Ecto neural progenitor cell (in vitro differentiated cells): ENCODE results near the gene CHST13.

Experiments used
- DNase-seq: peaks from one replicate; pipeline ENCODE4 v3.0.0-alpha.2; 2018; ENCODE audit warnings: low spot score

The CHST13 gene

DNA sequence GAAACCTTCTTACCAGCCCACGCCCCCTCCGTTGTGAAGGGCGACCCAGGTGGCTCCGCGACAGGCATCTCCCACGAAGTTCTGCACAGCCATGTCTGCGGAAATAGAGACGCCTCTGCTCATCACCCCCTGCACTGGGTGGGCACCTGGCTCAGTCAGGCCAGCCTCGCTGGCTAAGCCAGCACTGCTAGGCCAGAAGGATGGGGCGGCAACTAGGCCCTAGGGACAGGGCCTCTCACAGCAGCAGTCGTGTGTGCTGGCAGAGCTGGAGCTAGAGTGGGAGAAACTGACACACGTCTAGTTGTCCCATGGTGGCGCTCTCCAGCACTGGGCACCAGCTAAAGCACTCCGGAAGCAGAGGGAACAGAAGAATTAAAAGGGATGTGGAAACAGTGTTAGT lies 35.8 kb upstream of the CHST13 start:
- DNase-seq, result no peak

DNA sequence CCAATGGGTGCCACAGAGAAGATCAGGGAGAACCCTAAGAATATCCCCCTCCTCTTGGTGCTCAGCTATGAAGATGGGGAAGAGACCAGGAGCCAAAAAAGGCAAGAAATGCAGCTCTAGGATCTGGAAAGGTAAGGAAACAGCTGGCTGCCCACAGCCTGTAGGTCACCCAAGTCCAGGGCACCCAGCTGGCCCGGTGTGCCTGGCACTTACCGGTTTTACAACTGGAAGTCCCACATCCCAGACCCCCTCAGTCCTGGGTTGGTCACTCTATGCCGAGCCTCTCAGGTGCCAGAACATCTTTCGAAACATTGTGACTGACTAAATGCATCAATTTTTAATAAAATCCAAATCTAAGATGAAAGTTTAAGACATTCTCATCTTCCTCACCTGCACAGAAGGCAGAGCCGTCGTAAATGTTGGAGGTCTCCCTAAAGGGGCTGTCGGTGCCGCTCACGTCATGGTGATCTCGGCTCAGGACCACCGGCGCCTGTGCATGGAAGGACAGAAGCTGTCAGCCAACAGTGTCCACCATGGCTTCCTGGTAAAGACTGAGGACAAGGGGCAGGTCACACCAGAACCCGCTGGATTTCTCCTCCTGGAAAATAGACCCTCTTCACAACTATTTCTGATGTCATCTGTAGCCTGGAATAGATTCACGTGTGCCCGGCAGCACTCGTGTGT lies 34.9 kb upstream of the CHST13 start:
- no peak for DNase-seq

DNA sequence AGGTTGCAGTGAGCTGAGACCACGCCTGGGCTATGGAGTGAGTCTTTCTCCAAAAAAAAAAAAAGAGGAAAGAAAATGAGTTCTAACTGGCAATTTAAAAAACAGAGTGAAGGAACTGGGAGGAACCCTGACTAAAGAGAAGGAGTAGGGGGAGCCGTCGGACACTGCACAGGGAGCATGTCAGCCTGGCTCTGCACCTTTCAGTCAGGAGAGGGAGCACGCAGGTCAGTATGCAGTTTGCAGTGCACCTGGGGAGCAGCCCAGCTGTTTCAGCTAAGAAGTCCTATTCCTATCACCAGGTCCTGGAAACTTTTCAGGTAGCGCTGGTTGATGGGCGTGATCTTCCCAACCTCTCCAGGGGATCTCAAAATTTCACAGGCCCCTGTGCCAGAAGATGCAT lies 33.3 kb upstream of the CHST13 start:
- DNase-seq, result no peak

DNA sequence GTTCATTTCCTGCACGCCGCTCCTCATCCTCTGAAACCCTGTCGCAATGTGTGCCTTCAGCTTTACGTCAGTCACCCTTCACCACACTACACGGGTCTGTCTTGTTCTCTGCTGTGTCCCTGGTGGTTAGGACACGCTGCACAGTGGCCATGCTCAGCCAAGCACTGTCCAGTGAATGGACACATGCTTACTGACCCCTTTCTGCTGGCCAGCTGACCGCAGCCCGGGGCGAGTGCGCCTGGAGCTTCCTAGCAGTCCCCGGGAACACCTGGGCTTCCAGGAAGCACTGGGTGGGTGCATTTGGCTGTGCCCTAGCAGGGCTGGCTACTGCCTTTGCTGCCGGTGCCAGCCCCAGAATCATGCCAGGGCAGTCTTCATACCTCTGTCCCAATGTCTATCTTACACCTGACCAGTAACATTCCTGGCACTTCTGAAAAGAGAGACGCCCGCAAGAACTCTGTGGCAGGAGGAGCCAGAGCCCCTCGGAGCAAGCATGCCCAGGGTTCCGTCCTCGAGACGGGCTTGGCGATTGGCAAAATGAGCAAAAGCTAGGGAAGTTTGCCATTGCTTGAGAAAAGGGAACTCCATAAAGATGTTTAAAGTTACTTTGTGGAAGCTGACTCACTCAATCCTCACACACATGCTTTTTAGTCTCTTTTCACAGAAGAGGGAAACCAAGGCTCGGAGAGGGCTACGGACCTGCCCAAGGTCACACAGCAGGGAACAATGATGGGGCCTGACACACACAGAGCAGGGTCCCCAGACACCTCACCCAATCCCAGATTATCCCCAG lies 32.5 kb upstream of the CHST13 start:
- DNase-seq, result no peak

DNA sequence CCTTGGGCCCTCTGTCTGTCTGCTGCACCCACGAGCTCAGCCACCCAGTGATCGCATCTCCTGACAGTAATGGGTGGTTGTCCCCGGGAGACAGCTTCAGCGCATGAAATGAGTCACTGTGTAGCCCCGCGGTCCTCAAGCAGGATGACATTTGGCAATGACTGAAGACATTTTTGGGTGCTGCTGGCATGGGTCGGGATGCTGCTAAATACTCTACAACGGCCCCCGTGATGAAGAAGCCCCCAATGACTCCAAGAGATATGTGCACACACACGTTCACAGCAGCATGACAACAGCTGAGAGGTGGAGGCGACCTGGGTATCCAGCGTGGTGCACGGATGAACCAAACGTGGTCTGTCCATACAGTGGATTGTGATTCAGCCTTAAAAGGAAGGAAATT lies 30.9 kb upstream of the CHST13 start:
- no peak for DNase-seq

DNA sequence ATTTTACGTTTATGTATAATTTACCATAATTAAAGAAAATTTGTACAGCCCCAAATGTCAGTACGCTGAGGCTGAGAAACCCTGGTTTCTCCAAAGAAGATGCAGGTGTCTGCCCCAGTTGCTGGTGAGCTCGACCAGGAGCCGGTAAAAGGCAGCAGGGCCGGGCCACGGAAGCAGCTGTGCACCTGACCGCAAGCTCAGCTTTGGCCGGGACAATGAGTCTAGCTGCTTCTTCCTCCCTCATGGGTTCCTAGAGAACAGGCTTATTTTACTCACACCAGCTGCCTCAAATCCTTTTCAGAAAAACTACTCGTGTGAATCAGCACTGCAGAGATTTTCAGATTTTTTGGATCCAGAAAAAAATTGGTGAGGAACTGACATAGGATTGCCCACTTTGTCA lies 30.2 kb upstream of the CHST13 start:
- DNase-seq, result no peak

DNA sequence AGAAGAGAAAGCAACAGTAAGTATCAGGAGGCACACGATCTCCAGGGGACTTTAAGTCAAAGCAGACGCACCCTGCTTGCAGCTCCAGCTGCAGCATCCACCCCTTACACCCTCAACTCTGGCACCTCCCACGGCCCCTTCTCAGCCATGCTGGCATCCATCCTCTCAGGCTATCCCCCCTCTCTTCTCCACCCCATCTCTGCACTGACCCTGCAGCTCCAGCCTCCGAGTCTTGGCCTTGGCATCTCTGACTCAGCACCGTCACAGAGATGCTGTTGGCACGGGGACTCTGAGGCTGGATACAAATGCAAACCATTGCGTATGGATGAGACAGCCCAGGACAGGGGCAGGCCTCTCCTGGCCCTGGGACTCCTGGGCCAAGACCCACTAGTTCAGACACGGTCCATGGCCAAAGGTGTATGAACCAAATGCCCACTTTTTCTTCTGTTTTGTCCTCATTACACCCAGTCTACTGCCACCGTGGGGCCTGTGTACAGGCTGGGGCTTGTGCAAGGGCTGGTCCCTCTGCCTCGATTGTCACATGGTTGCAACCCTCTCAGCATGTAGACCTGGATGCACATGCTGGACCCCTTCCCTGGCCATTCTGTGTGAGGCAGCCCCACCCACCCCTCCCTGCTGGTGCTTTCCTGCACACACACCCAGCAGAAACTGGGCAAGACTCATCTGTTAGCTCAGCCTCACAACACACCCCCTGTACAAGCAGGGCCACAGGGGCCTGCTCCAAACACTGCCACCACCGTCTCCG lies 29.6 kb upstream of the CHST13 start:
- DNase-seq, result no peak

DNA sequence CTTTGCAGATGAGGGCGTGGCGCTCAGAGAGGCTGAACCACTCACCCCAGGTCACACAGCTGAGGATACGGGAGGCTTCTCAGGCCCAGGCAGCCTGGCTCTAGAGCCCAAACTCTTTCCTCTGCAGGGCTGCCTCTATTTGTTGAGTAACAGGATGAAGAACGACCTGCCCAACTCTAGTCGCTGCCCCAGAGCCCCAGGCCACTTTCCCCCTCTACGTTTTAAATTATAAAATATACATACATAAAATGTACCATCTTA lies 29.1 kb upstream of the CHST13 start:
- DNase-seq, result no peak

DNA sequence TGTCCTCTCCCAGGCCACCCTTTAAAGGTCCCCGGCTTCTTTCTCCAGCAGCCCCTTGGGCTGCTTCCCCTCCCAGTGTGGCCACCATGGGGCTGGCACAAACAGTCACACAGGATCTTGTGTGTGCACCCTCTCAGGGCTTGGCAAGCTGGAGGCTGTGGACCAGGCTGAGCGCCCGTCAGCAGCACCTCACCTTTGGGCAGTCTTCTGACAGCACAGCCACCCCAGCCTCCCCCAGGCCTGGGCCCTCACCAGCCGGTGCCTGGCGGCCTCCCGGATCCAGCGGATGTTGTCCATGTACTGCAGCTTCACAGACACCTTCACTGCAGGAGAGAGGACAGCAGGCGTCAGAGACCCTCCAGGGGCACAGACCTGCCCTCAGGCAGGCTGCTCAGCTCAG lies 28.2 kb upstream of the CHST13 start:
- no peak for DNase-seq

DNA sequence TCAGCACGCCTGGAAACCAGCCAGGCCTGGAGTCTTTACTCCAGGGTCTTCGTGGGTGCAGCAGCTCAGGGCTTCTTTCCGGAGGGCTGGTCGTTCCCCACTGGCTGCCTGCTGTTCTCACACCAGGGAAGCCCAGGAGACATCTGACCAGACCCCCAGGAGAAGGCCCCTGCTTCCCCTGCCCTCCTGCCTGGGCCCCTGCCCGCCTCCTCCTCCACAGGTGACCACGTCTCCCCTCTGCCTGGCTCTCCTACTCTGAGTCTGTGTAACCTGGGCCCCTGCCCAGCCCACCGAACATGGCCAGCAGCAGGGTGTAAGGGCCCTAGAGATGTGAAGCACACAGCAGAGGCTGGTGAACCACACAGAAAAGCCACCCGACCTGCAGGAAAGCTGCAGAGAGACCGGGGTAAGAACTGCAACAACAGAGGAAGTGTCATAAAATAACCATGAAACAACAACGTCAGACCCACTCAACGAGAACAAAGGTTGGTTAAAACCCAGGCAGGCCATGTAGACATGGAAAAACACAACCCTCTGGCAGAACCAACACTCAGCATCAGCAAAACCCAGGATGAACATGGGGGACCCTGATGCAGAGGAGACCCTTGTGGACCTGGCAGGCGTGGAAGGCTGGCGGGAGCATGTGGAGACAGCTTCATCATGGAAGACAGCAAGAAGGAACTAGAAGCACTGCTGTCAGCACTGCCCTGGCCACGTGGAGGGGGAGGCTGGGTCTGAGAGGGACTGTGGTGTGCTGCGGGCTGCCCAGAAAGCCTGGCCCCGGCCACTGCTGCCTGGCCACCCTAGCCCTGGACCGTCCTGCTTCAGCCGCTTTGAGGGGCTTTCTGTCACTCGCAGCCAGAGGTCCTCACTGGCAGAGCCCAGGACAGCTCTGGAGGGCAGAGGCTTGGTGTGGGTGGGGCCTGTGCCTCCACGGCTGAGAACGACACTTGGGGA lies 26.8 kb upstream of the CHST13 start:
- no peak for DNase-seq

DNA sequence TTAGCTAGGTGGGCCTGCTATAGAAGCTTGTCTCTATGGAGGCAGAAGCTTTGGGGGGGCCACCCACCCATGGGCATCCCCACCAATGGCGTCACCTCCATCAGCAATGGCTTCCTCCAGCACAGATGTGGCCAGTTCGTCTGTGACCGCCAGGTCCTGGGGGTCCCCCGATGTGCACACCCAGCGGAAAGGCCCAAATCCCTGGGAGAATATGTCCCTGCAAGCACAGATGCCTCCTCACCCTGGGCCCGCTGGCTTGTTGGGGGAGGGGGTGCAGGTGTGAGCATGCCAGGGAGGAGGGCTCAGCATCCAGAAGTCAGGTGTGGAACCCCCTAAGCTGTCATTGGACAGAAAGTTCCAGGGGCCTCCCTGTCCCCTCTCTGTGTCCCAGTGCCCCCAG lies 26.0 kb upstream of the CHST13 start:
- DNase-seq, result no peak

DNA sequence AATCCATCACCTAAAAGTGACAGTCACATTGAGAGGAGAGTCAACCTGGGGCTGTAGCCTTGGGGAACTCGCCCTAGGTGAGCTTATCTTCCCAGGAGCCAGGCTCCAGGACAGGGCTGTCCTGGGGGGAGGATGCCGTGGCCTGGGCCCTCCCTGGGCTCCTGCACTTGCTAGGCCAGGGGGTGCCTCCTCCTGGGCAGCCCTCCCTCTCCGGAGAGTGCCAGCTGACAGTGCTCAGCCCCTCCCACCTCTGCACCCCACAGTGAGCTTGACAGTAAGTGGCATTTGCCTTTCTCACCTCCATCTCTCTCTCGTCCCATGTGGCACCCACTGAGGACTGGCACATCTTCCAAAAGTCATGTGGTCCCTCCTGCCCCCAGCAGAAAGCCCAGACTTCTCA lies 25.5 kb upstream of the CHST13 start:
- DNase-seq, result no peak

DNA sequence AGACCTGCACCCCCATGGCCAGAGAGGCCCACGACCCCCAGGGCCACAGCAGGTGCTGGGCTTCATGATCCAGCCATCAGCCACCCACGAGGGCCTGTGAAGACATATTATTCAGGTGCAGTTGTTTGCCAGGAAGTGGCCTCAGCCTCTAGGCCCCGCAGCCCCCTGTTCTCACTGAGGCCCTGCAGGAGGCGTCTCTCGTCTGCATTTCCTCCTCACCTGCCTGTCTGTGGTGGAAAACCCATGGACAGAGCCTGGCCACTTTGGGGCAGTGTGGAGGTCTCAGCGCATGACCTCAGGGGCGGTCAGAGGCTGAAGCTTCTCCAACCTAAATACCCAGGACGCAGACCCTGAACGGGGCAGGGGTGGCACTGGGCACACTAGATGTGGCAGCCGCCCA lies 25.0 kb upstream of the CHST13 start:
- DNase-seq, result no peak

DNA sequence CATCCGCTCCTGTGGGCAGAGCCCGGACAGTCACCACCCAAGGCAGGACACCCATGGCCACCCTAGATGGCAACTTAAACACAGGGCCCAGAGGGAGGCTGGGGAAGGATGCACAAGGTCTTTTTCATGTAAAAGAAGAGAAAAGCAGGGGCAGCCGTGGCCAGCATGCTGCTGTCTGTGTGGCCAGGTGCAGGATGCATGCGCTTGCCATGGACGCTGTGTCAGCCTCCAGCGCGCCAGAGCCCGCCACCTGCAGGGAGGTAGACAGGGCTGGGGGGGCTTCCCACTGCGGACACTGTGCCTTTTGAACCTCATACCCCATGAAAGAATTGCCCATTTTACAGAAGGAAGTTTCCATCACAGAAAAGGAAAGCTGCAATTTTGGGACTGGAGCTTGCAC lies 24.6 kb upstream of the CHST13 start:
- no peak for DNase-seq

DNA sequence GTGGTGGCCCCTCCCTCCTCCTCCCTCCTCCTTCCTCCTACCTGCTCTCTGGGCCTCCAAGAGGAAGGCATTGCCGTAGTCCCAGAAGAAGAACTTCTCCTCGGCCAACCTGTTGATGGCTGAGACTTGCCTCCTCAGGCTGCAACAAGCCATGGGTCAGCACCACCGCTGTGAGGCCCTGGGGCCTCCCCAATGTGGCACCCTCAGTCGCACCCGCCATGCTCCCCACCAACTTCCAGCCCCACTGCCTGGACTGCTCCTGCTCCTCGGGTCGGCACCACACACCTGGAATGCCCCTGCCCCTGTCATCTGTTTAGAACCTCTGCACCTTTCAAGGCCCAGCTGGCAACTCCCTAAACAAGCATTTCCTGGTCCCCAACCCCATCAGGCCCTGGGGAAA lies 23.9 kb upstream of the CHST13 start:
- DNase-seq, result no peak

DNA sequence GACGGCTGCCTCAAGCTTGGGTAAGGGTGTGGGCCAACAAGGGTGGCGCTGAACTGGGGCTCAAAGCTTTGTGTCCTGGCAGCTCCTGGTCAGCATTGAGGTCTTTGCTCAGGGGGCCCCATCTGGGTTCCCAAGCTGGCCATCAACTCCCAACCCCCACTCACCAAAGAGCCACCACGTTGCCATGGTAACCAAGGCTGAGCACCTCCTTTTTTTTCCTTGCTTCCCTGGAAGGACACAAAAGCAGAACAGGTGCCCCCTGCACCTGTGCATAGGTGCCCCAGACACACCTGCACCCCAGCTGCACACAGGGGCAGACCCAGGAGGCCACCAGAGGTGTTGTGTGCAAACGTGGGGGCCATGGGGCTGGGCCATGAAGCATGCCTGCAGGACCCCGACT lies 22.9 kb upstream of the CHST13 start:
- no peak for DNase-seq

DNA sequence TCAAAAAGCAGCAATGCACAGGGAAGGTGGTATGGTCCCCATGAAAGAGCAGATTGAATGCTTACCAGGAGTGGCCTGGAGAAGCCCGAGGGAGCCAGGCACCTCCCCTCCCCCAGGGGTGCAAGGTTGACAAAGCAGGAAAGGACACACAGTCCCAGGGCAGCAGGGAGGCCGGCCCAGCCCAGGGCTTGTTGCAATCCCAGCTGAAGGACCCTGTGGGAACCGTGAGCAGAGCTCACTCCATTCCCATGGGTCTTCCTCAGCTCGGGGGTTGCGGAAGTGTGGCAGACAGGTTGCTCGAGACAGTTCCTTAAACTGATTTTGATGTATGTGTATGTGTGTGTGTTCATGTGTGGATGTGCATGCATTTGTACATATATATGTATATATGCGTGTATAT lies 22.2 kb upstream of the CHST13 start:
- DNase-seq, result no peak

DNA sequence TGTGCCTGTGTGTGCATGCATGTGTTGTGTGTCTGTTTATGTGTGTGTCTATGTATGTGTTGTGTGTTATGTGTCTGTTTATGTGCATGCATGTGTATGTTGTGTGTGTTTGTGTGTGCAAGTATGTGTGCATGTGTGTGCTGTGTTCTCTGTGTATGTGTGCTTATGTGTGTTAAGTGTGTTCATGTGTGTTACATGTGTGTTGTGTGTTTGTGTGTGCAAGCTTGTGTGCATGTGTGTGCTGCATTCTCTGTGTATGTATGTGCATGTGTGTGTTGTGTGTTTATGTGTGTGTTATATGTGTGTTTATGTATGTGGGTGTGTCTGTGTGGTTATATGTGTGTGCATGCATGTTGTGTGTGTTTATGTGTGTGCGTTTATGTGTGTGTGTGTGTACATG lies 21.3 kb upstream of the CHST13 start:
- no peak for DNase-seq

DNA sequence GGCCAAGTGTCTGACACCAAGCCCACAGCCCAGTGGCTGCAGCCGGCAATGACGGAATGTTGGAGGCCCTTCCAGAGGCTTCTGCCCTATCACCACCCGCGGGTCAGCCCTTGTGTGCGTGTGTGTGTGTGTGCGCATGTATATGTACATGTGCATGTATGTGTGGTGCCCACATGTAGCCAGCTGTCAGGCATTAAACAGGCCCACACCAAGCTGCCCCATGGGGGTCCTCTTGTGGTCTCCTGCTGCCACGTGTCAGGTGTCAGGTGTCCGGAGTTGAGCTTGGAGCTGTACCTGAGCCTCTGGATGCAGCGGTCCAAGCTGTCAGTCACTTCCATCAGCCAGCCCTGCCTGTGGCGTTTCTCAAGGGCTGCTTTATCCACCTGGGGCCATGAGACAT lies 20.3 kb upstream of the CHST13 start:
- DNase-seq, result no peak

DNA sequence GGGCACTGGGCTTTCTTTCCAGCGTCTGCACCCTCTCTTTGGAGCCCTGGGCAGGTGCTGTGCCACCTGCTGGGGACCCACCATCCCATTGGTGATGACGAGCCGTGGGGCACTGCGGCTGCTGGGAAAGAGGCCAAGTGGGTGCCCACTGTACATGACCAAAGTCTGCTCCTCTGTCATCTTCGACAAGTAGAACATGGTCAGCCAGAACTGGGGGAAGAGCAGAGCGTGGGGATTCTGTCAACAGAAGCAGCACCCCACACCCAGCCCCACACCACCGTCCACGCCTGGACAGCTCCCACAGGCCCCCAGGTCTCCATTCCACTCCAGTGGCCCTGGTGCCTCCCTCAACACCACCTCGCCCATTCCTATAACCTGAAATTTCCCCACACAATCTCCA lies 16.1 kb upstream of the CHST13 start:
- no peak for DNase-seq

DNA sequence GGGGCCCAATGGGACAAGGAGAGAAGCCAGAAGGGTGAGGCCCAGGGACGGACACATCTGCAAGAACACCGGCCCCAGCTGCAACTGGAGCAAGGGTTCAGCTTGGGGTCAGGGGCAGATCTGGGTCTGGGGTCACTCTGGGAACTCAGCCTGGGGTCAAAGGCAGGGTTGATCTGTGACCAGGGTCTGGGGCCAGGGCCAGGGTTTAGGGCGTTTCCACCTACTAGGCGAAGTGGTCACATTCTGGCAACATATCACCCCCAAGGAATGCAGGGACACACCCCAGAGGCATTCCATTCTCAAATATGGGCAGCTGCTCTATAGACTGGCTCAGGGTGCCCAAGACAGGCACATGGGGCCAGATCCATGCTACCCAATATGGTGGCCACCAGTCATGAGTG lies 15.4 kb upstream of the CHST13 start:
- no peak for DNase-seq

DNA sequence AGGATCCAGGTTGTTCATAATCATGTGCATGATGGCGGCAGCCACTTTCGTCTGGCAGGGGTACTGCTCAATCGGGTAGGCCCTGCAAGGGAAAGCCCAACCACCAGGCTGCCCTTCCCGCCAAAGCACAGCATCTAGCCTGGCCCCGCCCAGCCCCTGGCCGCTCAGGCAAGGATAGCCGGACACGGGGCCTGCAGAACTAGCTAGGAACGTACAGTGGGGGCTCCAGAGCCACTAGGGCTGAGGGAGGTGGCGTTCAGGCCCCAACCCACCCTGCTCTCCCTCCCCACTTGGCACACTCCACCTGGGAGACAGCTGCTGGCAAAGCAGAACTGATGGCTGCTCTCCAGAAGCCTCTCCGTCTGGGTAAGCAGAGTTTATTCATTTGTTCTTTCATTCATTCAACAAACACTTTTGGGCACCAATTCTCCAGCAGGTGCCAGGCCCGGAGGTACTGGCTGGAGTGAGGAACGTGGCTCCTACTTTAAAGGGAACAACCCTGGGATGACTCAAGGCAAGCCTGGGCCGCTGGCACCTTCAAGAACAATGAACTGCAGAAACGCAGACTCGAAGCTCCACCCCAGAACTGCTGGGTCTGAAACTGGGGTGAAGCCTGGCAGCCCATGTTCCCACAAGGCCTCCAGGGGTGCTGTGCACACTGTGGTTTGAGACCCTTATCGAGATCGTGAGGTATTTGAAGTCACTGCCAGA lies 14.2 kb upstream of the CHST13 start:
- DNase-seq, result no peak
